GM19025 (cell line): ENCODE results near the gene EEIG2.
"Not testable (repeated sequence)": the region's sequence is repeated elsewhere in the genome, so short reads cannot be mapped to it uniquely, and the experiment has no call there.

Source experiments
- ATAC-seq: cut with Tn5 transposase; IDR thresholded peaks from one replicate; pipeline ENCODE4 v1.9.1; 2021; ENCODE audit warnings: mild to moderate bottlenecking, low read depth, moderate library complexity; ENCODE audit not compliant: unreplicated experiment

The EEIG2 gene

DNA sequence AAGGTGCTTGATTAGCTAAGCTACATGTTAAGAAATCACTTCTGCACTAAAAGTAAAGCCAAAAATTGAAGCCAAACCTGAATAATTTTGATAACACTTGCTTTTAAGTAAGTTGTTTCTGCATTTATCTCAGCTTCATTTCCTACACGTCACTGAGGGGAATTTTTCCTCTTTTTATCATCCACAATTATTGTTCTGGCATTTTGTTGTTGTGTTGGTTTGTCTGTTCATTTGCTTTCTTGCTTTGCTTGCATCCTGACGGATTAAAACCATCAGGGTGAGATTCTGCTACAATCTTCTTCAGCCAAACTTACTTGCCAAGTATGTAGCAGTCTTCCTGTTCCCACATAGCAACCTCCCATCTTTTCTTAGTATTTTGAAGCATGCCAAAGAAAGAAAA is 18.0 kb upstream of the EEIG2 start:
- ATAC-seq: no peak

DNA sequence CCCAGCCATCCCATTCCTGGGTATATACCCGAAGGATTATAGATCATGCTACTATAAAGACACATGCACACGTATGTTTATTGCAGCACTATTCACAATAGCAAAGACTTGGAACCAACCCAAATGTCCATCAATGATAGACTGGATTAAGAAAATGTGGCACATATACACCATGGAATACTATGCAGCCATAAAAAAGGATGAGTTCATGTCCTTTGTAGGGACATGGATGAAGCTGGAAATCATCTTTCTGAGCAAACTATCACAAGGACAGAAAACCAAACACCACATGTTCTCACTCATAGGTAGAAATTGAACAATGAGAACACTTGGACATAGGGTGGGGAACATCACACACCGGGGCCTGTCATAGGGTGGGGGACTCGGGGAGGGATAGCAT is 12.4 kb upstream of the EEIG2 start:
- ATAC-seq: not testable (repeated sequence)

DNA sequence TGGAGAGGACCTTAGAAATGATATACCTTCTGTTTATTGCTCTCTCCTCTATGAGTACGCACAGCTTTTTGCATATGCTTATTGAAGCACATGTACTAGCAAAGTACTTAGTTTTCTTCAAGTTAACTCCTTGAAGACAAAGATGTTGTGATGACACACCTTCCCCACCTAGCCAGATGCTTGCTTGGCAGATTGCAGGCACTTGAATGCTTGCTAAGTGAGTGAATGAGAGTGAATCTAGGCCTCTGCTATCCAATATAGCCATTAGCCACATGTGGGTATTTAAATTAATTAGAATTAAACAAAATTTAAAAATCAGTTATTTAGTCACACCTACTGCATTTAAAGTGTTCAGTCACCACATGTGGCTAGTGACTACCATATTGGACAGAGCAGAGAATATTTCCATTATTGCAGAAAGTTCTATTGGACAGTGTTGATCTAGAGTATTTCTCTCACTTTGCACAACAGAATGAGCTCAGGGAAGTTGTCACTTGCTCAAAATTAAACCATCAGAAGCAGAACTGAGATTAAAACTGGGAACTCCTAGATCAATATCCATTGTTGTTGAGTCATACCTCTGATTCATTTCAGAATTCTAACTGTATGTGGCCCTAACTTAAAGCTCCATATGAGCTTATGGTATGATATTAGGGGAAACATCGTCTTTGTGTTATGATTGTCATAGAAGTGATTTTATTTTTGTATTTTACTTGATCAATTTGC is 8.6 kb upstream of the EEIG2 start:
- peak; percentile 86 for ATAC-seq

DNA sequence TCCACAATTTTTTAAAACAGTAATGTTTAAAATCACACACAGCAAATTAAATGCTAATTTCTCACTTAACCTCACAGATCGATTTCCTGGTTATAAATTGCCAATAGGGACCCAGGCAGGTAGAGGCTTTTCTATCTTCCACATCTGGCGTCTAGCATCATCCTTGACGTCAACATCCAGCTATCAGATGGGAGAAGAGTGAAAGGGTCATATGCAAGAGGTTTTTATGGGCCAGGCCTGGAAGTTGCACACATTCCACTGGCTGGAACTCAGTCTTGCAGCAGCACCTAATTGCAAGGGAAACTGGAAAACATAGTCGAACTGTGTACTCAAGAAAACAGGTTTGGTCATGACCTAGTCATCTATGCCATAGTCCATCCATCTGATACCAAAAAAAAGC is 6.0 kb upstream of the EEIG2 start:
- no peak for ATAC-seq

DNA sequence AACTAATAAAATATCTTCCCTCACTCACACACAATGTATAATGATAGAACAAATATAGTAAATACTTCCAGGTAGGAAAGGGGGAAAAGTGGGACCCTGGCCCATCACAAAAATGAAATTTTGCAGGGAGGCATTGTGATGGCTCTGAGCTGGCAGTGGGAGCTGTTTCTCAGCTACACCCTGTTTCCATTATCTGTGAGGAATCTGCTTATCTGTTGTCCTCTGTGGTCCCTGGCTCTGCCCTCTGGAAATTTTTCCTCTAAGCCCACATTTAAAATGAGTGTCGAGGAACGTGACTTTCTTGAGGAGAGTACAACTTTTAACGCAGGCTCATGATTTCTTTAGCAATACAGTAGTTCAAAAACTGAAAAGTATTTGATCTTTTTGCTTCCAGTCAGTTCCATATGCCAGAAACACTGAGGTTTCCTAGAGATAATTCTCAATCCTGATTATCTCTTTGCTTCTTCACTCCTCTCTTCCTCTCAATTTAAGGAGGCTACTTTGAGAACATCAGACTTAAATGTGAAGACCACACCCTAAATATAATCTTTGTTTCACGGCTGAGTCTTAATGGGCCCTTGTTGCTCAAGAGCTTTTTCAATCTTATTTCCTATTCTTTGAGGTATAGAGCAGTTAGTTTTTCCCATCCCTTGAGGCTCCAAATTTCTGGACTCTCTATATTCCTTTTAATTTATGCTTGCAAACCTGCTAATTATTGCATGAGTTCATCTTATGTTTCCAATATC is 5.0 kb upstream of the EEIG2 start:
- ATAC-seq: no peak

DNA sequence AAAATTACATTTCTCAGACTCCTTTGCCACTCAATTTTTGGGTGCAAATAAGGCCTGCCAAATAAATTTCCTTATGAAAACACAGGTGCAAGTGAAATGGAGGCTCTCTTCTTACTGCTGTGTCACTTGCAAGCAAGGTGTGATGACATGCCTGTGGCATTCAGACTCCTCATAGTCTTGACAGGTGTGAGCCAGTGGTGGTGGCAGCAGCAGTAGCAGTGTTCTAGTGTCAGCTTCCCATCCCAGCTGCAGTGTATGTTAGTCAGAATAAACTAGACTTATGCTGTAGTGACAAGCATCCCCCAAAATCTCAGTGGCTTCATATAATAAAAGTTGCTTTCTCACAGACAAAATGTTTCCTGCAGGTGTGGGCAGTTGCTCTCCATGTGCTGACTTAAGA is 3.8 kb upstream of the EEIG2 start:
- ATAC-seq: no peak

DNA sequence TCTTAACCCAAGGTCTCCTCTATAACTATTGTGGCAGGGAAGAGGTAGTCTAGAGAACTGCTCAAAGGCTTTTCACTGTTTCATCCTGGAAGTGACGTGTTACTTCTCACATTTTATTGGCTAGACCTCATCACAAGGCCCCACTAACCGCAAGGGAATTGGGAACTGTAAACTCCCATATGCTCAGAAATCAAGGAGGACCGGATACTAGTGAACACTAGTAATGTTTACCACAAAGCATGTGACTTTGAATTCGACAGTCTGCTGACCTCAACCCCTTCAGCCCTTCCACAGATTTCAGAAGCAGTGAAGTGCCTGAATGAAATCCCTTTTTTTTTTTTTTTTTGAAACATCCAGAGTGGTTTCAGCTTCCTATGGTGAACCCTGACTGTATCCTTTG is 3.4 kb upstream of the EEIG2 start:
- no peak for ATAC-seq

DNA sequence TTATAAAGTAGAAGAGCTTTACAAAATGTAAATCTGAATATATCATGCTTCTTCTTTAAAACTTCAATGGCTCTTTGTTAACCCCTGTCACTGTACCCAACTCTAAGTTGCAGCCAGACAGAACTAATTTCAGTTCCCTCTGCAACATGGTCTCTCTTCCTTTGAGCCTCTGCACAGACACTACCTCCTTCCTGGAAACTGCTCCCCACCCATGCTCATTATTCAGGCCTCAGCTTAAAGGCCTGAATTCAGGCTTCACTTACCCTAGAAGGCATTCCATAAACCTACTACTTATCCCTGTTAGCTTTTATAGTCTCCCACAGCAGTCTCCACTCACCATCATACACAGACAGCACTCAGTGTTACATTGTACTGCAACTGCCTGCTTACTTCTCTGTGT is 2.6 kb upstream of the EEIG2 start:
- no peak for ATAC-seq

DNA sequence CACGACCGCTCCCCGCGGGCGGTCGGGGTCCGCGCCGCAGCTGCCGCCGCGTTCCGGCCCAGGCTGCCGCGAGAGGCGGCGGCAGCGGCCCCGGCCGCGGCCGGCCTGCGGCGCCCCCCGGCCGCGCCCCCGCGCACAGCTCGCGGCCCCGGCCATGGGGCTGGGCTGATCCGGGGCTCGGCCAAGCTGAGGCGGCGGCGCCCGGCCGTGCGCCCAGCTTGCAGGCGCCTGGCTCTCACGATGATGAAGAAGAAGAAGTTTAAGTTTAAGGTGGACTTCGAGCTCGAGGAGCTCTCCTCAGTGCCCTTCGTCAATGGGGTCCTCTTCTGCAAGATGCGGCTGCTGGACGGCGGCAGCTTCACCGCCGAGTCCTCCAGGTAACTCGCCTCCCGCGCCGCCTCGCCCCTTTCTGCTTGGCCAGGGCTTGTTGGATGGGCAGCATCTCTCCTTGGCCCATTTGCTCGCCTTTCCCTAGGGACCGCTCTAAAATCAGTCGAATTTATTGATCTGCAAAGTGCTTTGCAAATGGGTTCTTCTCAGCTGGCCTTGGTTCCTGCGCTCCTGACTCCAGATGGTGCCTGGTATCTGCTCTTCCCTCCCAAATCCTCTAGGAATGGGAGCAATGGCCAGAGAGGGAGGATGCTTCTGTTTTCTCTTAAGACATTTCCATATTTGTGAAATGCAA is 431 bp downstream of the EEIG2 start:
- peak; percentile 42 for ATAC-seq

DNA sequence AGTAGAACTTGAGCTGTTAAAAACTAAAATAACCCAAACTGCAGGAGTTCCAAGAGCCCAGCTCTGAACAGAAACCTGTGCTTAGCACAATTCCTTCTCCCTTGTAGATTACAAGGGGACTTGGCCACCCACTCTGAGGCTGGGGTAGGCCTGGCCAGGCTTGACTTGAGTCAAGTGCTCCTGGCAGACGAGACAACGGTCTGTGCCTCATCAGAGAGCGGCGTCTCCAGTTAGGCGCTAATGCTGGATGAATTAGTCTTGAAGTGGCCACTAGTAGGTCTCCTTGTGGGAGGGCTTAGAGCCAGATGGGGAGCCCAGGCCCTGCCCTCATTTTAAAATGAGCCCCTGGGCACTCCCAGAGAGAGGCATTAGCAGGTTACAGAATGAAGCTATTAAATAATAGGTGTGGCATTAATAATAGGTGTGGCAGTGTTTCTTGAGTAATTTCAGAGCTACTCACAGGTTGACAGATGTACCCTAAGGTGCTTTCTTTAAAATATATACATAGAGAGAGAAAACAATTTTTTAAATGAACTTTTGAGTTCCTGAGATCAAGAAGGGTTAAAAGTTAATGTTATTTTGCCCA is 1.1 kb downstream of the EEIG2 start:
- ATAC-seq: no peak

DNA sequence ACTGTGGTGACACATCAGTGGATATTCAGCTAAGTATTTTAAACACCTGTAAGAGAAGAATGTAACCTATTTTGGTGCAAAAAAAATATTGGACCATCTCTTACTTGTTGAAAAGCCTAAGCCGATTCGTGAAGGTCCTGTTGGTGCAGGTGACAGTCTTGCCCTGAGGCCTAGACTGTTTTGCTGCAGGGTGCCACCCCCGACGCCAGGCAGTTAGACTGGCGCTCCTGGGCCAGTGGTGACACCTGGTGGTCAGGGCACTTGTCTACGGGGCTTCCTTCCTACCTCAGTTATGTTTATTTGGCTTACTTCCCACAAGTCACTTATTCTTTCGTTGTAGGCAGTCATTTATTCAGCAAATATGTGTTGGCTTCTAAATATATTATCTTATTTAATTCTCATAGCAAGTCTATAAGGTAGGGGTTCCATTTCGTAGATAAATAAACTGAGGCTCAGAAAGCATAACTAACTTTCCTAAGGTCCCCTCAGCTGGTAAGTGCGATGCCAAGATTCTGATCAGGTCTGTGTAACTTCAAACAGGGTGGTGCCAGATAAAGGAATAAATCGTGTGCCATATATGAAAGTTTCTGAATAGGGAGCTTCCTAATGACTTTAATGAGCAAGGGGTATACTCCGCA is 1.9 kb downstream of the EEIG2 start:
- peak; percentile 29 for ATAC-seq

DNA sequence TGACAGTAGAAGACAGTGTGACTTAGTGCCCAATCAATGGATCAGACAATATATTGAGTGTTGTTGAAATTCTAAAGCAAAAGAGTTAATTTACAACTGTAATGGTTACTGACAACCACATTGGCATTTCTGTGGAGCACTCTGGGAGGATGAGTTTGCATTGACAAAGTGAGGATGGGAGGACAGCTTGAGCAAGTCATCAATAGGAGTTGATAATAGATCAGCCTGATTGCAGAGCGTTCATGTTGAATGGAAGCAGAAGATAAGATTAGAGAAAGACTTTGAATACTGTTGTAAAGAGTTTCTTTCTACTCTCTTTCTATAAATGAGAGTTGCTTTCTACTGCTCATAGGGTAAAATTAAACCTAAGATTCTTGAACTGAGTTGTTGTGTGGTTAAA is 3.9 kb downstream of the EEIG2 start:
- no peak for ATAC-seq

DNA sequence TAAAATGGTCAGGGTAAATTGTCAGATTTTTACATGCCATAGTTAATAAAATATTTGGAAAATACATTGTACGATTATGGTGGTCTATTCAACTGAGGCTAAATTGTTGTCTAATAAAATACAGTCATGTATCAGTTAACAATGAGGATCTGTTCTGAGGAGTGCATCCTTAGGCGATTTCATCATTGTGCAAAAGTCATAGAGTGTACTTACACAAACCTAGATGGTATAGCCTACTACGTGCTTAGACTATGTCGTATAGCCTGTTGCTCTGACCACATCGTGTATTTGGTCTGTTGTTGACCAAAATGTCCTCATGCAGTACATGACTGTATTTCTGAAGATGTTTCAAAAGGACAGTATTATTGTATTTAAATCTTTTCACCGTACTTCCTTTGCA is 5.2 kb downstream of the EEIG2 start:
- no peak for ATAC-seq

DNA sequence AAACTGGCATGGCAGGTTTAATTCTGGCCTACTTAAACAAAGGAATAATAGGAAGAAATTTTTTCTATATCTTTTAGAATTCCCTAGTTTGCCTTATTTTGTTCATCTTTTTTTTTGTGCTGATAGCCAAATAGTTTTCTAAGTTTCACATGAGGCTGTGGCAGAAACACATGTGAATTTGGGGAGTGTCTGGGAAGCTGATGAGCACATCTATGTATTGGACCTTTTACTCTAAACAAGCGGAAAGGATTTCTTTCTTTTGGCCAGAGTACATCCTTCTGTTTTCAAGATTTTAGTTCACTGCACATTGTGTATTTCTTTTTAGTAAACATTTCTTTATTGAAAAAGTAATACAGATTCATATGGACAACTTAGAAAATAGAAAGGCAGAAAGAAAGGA is 5.6 kb downstream of the EEIG2 start:
- no peak for ATAC-seq

DNA sequence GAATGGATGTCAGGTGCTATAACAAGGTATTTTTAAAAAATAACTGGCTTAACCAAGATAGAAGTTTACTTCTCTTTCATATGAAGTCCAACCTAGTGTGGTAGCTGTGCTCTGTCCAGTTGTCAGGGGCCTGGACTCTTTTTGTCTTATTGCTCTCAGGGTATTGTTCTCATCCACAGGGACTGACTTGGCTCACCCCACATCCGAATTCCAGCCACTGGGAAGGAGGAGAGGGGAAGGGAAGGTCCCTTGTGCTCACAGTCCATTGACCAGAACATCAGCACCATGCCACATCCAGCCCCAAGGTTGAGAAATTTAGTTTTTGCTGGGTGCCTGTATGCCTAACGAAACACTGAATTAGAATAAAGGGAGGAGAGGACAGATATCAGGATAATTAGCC is 8.7 kb downstream of the EEIG2 start:
- ATAC-seq: no peak

DNA sequence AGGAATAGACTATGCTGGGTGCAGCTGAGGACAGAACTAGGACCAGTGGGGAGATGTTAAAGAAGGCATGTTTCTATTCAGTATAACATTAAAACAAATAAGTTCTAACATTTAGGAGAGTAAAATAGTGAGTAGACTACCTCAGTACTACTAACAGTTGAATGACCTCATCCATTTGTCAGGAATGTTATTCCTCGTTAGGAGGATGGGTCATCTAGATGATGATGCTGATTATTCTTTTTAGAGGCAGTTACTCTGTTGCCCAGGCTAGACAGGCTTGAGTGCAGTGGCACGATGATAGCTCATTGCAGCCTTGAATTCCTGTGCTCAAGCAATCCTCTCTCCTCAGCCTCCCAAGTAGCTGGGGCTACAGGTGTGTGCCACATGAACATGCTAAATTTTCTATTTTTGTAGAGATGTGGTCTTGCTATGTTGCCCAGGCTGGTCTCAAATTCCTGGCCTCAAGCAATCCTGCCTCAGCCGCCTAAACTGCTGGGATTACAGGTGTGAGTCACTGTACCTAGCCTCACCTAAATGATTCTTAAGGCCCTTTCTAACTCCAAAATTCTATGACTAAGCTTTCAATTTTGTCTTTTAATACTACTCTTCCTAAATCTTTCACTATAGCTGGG is 9.3 kb downstream of the EEIG2 start:
- ATAC-seq: no peak

DNA sequence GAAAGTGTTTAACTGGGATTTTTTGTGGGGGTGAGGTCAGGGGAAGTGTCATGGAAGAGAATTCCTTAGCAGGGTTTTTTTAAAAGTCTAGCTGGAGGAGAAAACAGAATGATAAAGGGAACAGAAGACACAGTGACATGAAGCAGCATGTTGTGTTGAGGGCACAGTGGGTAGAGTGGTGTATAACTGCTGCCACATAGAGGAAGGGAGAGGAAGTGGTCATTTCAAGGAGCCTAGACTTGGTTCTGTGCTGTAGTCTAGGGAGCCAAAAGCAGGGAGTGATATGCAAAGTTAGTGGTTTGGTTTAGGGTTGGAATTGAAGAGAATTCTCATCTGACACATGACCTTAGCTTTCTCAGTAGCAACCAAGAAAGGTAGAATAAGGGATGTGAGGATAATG is 10.2 kb downstream of the EEIG2 start:
- peak; percentile 95 for ATAC-seq

DNA sequence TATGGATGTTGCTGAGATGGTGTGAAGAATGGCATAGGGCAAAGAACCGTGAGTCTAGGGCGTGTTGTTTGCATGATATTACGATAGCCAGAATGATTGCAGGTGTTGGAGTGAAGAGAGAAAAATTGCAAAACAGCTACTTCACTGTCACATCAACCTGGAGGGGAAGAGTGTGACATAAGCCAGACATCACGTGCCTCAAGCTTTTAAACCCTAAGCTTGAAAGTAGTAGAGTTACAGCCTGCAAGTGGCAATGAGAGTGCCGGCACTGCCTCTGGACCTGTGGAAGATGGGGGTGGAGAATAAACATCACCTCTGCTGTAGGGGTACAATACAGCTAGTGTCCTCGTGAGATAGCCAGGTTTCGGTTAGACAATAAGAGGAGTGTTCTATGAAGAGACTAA is 11.1 kb downstream of the EEIG2 start:
- no peak for ATAC-seq

DNA sequence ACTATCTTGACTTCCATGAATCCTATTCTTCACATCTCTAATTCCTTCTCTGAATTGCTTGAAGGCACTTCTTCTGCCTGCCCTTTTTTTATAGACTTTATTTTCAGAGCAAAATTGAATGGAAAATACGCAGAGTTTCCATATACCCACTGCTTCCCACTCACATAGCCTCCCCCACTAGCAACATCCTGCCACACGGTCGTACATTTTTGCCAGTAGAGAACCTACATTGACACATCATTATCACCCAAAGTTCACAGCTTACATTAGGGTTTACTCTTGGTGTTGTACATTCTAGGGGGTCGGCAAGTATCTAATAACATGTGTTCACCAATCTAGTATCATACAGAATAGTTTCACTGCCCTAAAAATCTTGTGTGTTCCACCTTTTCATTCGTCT is 12.3 kb downstream of the EEIG2 start:
- no peak for ATAC-seq

DNA sequence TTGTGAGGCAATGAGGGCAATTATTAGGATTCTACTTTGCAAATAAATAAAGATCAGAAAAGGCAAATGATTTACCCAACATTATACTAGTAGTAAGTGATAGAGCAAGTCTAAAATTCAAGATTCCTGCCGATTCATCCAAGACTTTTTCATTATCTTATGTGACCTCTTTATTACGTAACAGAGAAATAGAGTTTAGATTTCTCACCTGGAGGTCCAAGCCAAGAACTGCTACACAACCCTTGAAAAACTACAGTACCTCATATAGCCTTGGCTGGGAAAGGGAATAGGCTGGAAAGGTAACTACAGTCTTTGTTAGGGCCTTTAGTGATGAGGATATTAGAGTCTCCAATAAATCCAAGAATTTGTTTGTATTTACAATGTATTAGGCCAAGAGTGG is 13.3 kb downstream of the EEIG2 start:
- no peak for ATAC-seq
